Esophagus squamous epithelium (tissue), 5 donors: ENCODE measurements around the gene TTC21B. TPM values are rescaled to one million over a fixed set of nuclear protein-coding genes. Genes with fewer than 3 reads are reported as not detected.
"Not testable (repeated sequence)": the region's sequence is repeated elsewhere in the genome, so short reads cannot be mapped to it uniquely, and the experiment has no call there.

Experiments used
- DNase-seq: peaks from one replicate; lab custom pipeline; 2025; lab: John Stamatoyannopoulos, UW
- H3K27ac ChIP-seq, 4 donors: fragments of 200-600 bp; sonication (generic); one replicate each; pipeline ENCODE4 v1.5.1; 2016 to 2019; ENCODE audit warnings: mild to moderate bottlenecking in 1 of 4
- H3K27me3 ChIP-seq, 4 donors: fragments of 200-600 bp; sonication (generic); 1 replicate in 3 of 4; 2 replicates in 1 of 4; pipeline versions ENCODE4 v1.5.1 to v1.6.0; 2017 to 2021; ENCODE audit warnings: antibody characterized with exemption in 1 of 4
- H3K36me3 ChIP-seq, 3 donors: fragments of 200-600 bp; sonication (generic); one replicate each; pipeline ENCODE4 v1.5.1; 2016 to 2019
- H3K4me1 ChIP-seq, 3 donors: fragments of 200-600 bp; sonication (generic); one replicate each; pipeline ENCODE4 v1.5.1; 2017 to 2019
- H3K4me3 ChIP-seq, 4 donors: fragments of 200-600 bp; sonication (generic); 1 replicate in 3 of 4; 2 replicates in 1 of 4; pipeline ENCODE4 v1.5.1; 2016 to 2019; ENCODE audit warnings: mild to moderate bottlenecking in 2 of 4, moderate library complexity in 1 of 4
- H3K9me3 ChIP-seq, 3 donors: fragments of 200-600 bp; sonication (generic); one replicate each; pipeline ENCODE4 v1.5.1; 2016 to 2019
- POLR2A ChIP-seq, 4 donors: fragments of 450-650 bp; IDR thresholded peaks; one replicate each; pipeline ENCODE4 v1.6.1; 2017; ENCODE audit warnings: antibody characterized with exemption in 4 of 4, mild to moderate bottlenecking in 4 of 4, moderate library complexity in 3 of 4
- WGBS, 2 donors: methylation state at CpG; one replicate each; pipeline ENCODE4 v1.1.5; 2018; 5-methylcytosine and 5-hydroxymethylcytosine counted together
- intact Hi-C: fragments of 100-400 bp; cut with DNase I; formaldehyde crosslinking; loops from one replicate; pipeline ENCODE4 v1.15.0; 2022
- total RNA-seq, 4 donors: library from RNA; depleted of rRNA; stranded (reverse); fragments of >200 nt; gene quantifications; one replicate each; pipeline ENCODE4 v1.1.0, GENCODE V29; 2016
- TF ChIP-seq, protein P1 (sequence below), 6 experiments: fragments of 450-650 bp in 4 of 6; fragments of 200-600 bp in 2 of 6; sonication (generic) in 2 of 6; IDR thresholded peaks; one replicate each; pipeline ENCODE4 v1.5.1; 2016 to 2019; ENCODE audit warnings: antibody characterized with exemption in 6 of 6, mild to moderate bottlenecking in 4 of 6, moderate library complexity in 4 of 6
- donor health status: DM: yes; HTN: yes; CAD: no.

TTC21B gene
- total RNA-seq, 4 donors from 2014 or later: 4.3 to 22.3 (median 10.8) TPM

DNA sequence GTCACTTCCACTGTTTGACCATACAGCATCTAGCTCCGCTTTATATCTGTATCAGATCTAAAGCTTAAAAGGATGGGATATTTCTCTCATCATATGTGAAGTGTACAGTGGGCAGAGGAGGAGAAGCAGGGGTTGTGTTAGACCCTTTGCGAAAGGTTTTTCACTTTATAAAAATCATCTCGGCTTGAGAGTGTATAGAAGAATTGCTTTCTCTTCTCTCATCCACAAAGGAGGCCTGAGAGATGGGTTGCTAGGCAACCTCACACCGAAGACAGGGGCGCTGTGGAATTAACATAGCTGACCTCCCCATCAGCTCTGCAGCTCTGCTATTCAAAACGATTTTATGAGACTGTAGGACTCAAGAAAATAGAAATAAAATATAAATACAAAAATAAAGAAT lies 89.3 kb downstream of the TTC21B start:
- no peaks in the 10 kb centered on the region for H3K27me3 ChIP-seq
- H3K4me3 ChIP-seq: no peak overlapping the region
- peaks cover 0 to 16% (median 0%) of the 10 kb centered on the region in 3 donors for H3K9me3 ChIP-seq
- no peaks in the 10 kb centered on the region for H3K4me1 ChIP-seq
- DNase-seq: no peak
- whole genome bisulfite sequencing, 2 donors: 67 to 70% methylated on average over 6 of the region's 6 CpGs
- peaks cover 0 to 7% (median 0%) of the 10 kb centered on the region in 3 donors for H3K36me3 ChIP-seq
- no peak for TF ChIP-seq POLR2A (IDR thresholded peaks at IDR 0.05)
- TF ChIP-seq, protein P1, sequence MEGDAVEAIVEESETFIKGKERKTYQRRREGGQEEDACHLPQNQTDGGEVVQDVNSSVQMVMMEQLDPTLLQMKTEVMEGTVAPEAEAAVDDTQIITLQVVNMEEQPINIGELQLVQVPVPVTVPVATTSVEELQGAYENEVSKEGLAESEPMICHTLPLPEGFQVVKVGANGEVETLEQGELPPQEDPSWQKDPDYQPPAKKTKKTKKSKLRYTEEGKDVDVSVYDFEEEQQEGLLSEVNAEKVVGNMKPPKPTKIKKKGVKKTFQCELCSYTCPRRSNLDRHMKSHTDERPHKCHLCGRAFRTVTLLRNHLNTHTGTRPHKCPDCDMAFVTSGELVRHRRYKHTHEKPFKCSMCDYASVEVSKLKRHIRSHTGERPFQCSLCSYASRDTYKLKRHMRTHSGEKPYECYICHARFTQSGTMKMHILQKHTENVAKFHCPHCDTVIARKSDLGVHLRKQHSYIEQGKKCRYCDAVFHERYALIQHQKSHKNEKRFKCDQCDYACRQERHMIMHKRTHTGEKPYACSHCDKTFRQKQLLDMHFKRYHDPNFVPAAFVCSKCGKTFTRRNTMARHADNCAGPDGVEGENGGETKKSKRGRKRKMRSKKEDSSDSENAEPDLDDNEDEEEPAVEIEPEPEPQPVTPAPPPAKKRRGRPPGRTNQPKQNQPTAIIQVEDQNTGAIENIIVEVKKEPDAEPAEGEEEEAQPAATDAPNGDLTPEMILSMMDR (IDR thresholded peaks at IDR 0.05): no peak
- intact Hi-C loops: no loop called here
- H3K27ac ChIP-seq: no peak overlapping the region

DNA sequence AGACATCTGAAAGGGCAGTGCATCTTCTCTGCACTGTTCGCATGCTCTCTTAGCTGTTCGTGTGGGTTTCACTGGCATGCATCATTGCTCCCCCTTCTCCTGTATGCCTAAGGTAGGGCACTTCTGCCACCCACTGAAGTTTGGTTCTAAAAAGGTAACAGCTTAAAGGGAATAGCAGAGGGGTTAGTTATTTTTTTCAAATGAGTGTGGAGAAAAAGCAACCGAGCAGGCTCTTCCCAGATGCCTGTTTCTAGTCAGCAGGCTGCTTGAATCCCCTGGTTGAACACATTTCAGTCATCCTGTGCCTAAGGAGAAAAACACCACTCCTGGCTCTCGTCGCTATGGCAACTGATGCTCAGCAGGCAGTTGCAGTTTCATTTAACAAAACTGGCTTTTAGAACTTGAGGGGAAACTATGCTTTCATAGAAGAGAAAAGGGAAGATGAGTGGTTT lies 89.7 kb downstream of the TTC21B start:
- WGBS, 2 donors: 75 to 76% methylated on average over 5 of the region's 5 CpGs
- TF ChIP-seq, protein P1 (IDR thresholded peaks at IDR 0.05): no peak
- TF ChIP-seq POLR2A (IDR thresholded peaks at IDR 0.05): no peak
- no peak for DNase-seq

DNA sequence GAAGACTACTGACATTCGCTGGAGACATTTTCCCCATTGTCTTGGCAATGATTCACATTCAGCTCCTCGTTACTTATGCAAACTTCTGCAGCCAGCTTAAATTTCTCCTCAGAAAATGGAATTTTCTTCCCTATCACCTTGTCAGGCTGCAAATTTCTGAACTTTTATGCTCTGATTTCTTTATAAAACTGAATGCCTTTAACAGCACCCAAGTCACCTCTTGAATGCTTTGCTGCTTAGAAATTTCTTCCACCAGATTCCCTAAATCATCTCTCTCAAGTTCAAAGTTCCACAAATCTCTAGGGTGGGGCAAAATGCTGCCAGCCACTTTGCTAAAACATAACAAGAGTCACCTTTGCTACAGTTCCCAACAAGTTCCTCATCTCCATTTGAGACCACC lies 92.5 kb downstream of the TTC21B start:
- not testable (repeated sequence) for H3K27ac ChIP-seq, H3K4me3 ChIP-seq

More for the DNA sequence above, 89.7 kb downstream of the TTC21B start:
- intact Hi-C loops: no loop called here
- Histone ChIP-seq H3K4me3 (no peak overlapping the region), H3K27ac (no peak overlapping the region), H3K4me1 (no peaks in the 10 kb centered on the region), H3K9me3 (peaks cover 0 to 16% (median 0%) of the 10 kb centered on the region in 3 donors), H3K36me3 (peaks cover 0 to 4% (median 0%) of the 10 kb centered on the region in 3 donors), H3K27me3 (no peaks in the 10 kb centered on the region)

DNA sequence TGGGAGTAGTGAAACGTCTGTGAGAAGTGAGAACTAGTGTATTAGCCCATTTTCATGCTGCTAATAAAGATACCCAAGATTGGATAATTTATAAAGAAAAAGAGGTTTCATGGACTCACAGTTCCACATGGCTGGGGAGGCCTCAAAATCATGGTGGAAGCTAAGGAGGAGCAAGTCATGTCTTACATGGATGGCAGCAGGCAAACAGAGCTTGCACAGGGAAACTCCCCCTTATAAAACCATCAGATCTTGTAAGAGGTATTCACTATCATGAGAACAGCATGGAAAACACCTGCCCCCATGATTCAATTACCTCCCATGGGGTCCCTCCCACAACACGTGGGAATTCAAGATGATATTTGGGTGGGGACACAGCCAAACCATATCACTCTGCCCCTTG lies 93.9 kb downstream of the TTC21B start:
- intact Hi-C loops, H3K27ac ChIP-seq, DNase-seq, H3K4me3 ChIP-seq, H3K36me3 ChIP-seq, H3K4me1 ChIP-seq, H3K27me3 ChIP-seq: not testable (repeated sequence)
- H3K9me3 ChIP-seq: peaks cover 0 to 16% (median 0%) of the 10 kb centered on the region in 3 donors
- WGBS, 2 donors: 76 to 78% methylated on average over 2 of the region's 2 CpGs

More for the DNA sequence above, 92.5 kb downstream of the TTC21B start:
- H3K4me1 ChIP-seq, intact Hi-C loops, DNase-seq, H3K27me3 ChIP-seq, H3K36me3 ChIP-seq: not testable (repeated sequence)
- WGBS, 2 donors: 80 to 92% methylated on average over 2 of the region's 2 CpGs
- peaks cover 0 to 16% (median 0%) of the 10 kb centered on the region in 3 donors for H3K9me3 ChIP-seq

DNA sequence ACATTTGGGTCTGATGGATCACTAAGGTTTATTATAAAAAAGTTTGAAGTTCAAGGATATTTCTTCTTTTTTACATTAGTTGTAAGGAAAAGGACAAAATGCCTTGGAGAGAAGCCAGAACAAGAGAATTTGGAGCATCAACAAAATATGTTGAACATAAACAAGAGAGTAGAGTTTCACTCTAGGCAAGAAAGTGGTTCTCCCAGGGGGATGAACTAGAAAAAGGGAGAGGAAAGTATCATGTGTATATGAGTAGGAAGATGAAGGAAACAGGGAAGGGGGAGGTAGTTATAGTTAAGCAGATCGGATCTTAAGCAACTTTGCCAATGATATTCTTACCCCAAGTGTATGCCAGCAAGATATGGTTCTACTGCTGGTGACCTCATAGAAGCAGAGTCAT lies 95.7 kb downstream of the TTC21B start:
- Histone ChIP-seq H3K4me1 (no peaks in the 10 kb centered on the region), H3K9me3 (peaks cover 0 to 24% (median 0%) of the 10 kb centered on the region in 3 donors), H3K4me3 (no peak overlapping the region), H3K27ac (no peak overlapping the region), H3K27me3 (no peaks in the 10 kb centered on the region), H3K36me3 (peaks cover 0 to 6% (median 0%) of the 10 kb centered on the region in 3 donors)
- 56 to 82% methylated on average over 1 of the region's 1 CpG for WGBS, 2 donors
- DNase-seq: no peak
- TF ChIP-seq, protein P1 (IDR thresholded peaks at IDR 0.05): no peak
- no peak for TF ChIP-seq POLR2A (IDR thresholded peaks at IDR 0.05)
- intact Hi-C loops: no loop called here

DNA sequence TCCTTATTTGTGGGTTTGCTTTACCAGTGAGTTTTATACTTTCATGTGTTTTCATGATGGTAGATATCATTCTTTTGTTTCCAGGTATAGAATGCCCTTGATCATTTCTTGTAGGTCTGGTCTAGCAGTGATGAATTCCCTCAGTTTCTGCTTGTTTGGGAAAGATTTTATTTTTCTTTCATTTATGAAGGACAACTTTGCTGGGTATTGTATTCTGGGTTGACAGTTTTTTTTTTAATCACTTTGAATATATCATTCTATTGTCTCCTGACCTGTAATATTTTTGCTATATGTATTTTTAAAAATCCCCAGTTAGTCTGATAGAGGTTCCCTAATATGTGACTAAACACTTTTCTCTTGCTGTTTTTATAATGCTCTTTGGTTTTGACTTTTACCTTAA lies 101.2 kb downstream of the TTC21B start:
- intact Hi-C loops: no loop called here
- H3K27me3 ChIP-seq: no peaks in the 10 kb centered on the region
- TF ChIP-seq, protein P1 (IDR thresholded peaks at IDR 0.05): no peak
- TF ChIP-seq POLR2A (IDR thresholded peaks at IDR 0.05): no peak
- H3K4me1 ChIP-seq: no peaks in the 10 kb centered on the region
- H3K36me3 ChIP-seq: peaks cover 0 to 6% (median 0%) of the 10 kb centered on the region in 3 donors
- no peak overlapping the region for H3K27ac ChIP-seq
- no peak overlapping the region for H3K4me3 ChIP-seq
- DNase-seq: no peak
- H3K9me3 ChIP-seq: peaks cover 0 to 23% (median 0%) of the 10 kb centered on the region in 3 donors
